HK-2 (cell line): ENCODE data around the gene FOXP1.
A peak's percentile ranks its signal among the peaks of the same experiment; 100 is the strongest.

Experiments used
- DNase-seq: peaks from one replicate; pipeline ENCODE4 v3.0.0-alpha.2; 2018; ENCODE audit not compliant: unreplicated experiment

FOXP1 gene

DNA sequence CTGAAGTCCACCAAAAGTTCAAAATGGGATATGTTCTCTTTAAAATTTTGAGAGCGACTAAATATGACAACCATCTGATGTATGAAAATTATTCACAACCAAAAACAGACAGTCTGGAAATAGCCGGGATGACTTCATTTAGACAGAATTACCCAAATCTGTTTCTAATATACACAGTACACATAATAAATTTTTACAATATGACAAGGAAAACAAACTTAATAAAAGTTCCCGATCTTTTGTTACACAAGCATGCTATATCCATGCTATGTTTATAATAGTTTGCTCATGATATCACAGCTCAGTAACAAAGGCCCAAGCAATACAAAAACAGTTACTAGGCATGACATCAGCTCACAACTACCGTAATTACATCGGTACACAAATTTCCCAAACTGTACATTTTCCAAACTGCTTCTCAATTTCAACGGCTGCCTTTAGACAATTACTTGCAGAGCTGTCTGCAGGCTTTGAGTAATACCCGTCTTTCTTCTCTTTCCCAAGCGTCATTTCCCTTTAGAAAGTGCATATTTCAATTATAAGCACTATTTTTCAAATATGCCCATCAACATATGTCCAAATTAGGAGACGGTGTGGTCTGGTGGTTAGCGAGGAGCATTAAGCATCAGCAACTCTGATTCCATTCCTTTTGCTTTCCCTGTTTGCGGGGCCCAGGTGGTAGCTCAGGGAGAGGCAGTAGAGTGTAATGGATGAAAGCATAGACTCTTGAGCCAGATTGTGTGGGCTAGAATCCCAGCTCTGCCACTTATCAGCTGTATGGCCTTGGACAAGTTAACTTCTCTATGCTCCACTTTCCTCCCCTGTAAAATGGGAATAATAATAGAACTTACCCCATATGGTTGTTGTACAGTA lies 481.2 kb downstream of the FOXP1 start:
- no peak for DNase-seq

- DNase-seq, result no peak
Observed at GRCh38 chr3:71101626-71102025, 481.9 kb downstream of the FOXP1 start.

- DNase-seq, result peak; percentile 7
Observed at GRCh38 chr3:71101014-71101413, 482.5 kb downstream of the FOXP1 start.

DNA sequence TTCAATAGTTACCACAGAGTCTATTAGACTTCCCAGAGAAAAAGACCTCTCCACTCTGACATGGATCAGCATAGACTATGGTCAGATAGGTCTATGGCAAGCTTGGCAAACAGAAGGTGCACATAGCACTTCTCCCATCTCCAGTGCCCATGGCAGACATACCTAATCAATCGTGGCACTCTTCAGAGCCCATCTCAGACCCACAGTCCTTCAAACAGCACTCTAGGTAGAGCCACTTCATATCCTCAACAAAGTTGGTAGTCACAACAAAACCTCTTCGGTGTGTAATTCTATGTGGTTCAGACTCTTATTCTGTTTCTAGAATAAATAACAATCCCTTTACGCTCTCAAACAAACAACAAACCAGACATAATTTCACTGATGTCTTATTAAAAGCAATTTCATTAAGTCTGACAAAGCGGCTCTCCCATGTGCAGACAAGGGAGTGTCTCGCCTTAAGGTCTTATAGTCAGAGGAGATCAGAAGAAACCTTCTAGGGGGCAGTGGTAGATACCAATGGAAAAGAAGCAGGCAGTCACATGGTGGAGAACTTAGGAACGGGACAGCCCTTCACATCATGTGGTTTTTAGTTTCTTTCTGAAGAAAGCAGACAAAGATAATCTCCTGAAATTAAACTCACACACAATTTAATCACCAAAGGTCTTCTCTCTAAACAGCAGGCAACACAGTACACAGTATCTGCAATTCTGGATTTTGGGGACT lies 483.4 kb downstream of the FOXP1 start:
- DNase-seq, result no peak

- no peak for DNase-seq
Observed at GRCh38 chr3:71097557-71097956, 486.0 kb downstream of the FOXP1 start.

DNA sequence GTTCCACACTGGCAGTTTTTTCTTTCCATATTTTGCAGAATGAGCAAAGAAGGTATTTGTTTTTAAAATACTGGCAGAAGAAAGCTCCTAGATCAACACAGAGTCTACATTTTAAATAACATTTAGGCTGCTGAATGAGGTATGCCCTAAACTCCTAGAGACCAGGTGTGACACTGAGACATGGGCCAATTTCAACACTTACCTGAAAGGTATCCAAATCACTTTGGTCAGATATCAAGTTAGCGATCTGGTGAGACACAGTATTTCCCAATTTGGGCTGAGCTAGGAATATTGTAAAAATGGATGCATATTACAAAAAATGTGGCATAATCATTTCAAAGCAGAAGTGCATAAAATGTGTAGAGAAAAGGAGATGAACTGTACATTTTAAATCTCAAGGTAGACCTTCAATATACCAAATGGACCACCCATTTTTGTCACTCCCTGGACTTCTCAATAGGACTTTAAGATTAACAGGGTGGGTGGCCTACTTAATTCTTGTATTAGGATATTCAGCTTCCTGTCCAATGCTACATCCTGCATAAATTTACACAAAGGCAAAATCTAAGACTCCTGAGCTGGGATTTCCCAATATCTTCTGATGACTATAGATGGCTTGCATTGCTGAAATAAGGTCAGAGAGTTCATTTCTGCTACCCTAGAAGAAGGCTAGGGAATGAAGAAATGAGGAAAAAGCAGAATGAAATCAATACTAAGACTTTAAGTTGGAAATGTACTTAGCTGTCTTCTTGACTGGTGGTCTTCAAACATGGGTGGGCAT lies 487.8 kb downstream of the FOXP1 start:
- no peak for DNase-seq

DNA sequence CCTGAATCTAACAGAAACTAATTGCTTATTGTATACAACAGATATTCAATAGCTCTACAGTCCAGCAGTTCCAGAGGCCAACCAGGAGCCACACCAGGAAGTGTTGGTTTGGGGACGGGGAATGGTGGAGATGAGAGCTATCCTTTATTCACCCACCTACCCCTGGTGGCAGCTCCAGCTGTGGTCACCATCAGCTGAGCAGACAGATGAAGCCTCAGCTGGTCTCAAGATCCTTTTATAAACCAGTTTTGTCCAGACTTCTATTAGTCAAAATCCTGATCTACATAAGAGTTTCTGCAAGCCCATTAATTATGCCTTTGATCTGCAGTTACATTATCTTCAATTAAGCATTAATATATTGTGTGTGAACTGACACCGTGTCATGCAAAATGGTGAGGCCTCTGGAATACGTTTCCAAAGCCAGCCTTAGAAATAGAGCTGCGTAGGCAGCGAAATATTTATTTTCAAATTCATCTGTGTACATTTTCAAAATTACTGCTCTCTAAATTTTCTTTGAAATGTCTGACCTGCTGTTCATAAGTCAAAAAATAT lies 488.8 kb downstream of the FOXP1 start:
- DNase-seq, result no peak

- no peak for DNase-seq
Observed at GRCh38 chr3:71092665-71093064, 490.9 kb downstream of the FOXP1 start.

- no peak for DNase-seq
Observed at GRCh38 chr3:71090207-71090606, 493.3 kb downstream of the FOXP1 start.

DNA sequence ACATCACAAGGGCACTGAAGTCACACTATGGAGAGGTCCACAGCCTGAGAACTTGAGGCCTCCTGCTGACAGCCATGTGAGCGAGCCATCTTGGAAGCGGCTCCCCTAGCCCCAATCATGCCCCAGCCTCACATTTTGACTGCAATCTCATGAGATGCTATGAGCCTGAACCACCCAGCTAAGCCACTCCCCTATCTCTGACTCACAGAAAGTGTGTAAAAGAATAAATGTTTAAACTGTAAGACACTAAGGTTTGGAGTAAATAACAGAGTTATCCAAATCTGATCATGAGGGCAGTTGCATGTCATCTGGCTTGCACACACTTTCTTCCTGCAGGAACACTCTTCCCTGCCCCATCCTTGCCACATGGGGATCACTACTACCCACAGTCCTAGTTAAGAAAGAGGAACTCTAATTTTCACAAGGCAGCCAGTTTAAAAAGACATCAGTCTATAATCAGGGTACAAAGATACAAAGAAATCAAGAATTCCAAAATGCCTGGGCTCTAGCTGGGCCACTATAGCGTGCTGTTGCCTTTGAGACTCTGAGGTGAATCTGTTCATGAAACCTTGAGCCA lies 494.2 kb downstream of the FOXP1 start:
- DNase-seq, result no peak

GRCh38 chr3:71088742-71089141 lies 494.8 kb downstream of the FOXP1 start:
- DNase-seq, result no peak

GRCh38 chr3:71088019-71088708 lies 495.4 kb downstream of the FOXP1 start:
- DNase-seq, result no peak

DNA sequence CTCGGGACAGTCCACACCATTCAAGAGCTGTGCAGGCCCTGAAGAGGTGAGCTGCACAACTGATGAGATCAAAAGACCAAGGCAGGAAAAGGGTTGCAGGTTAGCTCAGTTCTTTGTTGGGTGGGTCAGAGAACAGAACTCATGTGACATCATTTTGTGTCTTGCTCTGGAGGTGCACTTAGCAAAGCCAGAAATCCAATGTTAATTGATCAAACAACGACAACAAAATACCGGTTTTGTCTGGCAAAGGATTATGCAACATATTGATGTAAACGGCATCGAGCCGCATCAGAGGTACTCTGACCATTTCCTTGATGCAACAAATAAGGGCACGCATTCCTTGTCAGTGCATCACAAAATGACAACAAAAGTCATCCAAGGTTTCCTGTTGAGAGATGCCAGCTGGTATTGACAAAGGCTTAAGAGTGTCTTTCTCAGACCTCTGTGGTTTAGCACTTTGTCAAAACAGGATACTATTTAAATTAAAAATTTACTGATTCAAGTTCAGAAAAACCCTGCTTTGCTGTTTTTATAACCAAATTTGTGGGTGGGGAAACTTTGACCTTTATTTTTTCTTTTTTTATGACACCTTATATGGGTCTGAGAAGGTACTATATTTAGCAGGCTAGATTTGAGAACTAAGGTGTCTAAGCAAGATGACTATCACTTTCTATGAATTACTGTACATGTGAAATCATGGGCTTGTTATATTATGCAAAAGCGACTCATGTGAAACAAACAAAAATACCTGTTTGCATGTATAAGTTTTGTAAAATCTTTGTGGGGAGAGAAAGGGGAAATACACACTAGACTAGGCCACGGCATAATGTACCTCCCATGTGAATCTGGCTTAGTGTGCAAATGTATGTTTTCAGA lies 496.1 kb downstream of the FOXP1 start:
- no peak for DNase-seq

DNA sequence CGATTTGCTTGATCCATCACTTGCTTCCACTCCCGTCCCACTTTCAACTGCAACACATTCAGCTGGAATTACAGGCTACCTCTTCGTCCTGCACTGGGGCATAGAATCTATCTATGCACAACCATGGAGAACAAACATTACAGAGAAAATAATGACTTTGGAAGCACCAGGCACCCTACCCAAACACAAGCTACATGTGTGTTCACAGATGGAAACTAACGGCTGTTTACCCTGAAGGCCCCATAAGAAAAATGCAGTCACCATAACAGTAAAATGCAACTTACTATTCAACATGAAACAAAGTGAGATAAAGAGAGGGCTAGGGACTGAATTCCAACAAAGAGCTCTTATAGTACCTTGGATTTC lies 496.8 kb downstream of the FOXP1 start:
- no peak for DNase-seq

GRCh38 chr3:71083726-71084131 lies 499.8 kb downstream of the FOXP1 start:
- DNase-seq, result no peak

- DNase-seq, result no peak
Observed at GRCh38 chr3:71082833-71083232, 500.7 kb downstream of the FOXP1 start.

DNA sequence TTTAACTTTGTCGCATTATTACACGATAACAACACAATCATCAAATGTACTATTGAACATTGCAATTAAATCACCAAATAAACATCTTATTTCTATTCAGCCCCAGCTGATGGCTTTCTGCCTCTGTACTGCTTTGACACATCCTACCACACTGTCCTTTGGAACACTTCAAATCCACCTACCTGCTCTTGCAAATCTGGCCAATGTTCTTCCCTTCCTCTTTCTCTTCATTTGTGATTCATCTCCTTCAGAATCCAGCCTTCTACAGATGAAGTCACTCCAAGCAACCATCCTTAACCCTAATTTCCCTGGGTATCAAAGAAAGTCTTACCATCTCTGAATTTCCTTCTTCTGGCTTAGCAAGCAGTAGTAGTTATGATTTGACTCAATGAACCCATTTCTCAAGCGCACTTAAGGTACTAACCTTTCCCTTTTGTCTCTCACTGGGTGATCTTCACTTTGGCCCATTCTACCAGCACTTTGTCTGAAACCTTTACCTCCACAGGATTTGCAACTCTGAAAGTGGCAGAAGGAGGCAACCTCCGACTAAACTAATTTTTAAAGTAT lies 502.9 kb downstream of the FOXP1 start:
- DNase-seq, result no peak

GRCh38 chr3:71078723-71079525 lies 504.6 kb downstream of the FOXP1 start:
- DNase-seq, result no peak

DNA sequence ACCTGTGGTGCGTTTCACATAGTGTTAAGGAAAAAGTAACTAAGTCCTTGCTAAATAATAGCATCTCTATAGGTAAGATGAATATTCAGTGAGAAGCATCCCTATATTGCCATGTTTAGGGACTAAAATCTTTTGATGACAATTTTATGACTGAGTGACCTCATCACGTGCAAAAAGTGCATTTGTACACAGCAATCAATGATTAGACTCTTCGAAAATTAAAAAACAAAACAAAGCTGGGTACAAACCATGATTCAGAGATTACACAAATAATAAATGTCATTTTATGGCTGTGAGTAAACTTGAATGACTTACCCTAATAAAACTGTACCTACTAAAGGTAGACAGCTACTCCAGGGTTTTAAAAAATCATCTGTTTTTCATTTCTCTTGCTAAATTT lies 505.3 kb downstream of the FOXP1 start:
- no peak for DNase-seq
